ENCODE results near the gene TFR2.

The TFR2 gene

GRCh38 chr7:100570954-100571828 is 70.2 kb downstream of the TFR2 start:
- no peak for DNase-seq
